Measurements from ENCODE around the gene AGAP6.
"Not testable (repeated sequence)": the region's sequence is repeated elsewhere in the genome, so short reads cannot be mapped to it uniquely, and the experiment has no call there.

The AGAP6 gene

DNA sequence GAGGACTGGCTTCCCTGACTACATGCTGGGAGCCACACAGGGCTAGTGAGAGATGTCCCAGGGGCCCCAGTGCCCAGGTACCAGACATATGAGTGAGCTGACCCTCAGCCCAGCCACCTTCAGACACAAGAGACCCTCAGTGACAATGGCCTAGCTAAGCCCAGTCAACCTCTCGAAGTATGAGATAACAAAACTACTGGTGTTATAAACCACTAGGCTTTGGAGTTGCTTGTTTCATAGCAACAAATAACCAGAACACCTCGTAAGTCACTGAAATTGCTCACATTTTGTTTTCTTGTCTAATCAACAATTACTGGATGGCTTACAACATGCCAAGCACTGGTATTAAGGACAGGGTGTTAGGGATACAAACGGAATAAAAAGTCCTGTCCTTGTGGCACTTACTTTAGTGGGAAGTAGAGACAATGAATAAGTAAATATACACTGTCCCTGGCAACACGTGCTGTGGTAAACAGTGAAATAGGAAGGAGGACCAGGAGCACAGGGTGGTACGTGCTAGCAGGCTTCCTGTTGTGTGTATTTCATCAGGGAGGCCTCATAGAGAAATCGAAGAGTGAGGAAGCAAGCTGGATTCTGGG lies 64.7 kb downstream of the AGAP6 start:
- not testable (repeated sequence) for H3K27ac ChIP-seq (ENCODE audit: insufficient read depth, low read length, poor library complexity, severe bottlenecking); H3K27me3 ChIP-seq (replicated peaks; ENCODE audit: control insufficient read depth, insufficient read depth, low read length, poor library complexity, severe bottlenecking); H3K4me1 ChIP-seq (ENCODE audit: control insufficient read depth, insufficient read depth, low read length, poor library complexity, severe bottlenecking); H3K36me3 ChIP-seq (ENCODE audit: control insufficient read depth, insufficient read depth, low read length); DNase-seq; H3K9me3 ChIP-seq (ENCODE audit: control insufficient read depth, low read length); H3K4me3 ChIP-seq (ENCODE audit: insufficient read depth, low read depth, low read length, poor library complexity, severe bottlenecking)

DNA sequence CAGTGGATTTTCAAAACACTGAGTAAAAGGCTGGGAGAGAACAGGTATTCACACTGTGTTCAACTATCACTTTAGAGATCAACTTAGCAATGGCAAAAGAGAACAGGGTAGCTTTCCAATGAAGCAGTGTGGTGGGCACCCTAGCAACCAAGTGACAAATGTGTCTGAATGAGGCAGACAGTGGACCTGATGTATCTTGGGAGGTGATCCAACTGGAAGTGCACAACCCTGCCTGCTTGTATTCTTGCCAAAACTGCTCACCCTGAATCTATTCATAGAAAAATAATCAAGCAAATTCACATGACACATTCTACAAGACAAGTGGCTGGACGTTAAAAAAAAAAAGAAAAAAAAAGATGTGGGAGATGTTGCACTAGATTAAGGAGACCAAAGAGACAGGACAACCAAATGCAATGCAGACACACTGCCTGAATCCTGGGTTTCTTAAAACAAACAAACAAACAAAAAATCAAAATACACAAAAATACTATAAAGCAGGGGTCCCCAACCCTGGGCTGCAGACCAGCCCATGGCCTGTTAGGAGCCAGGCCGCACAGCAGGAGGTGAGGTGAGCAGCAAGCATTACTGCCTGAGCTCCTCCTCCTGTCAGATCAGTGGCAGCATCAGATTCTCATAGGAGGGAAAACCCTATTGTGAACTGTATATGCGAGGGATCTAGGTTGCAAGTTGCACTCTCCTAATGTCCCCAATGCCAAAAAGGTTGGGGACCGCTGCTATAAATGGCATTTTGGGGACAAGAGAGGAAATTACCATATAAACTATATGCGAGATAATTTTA lies 67.5 kb downstream of the AGAP6 start:
- H3K4me1 ChIP-seq (ENCODE audit: control insufficient read depth, insufficient read depth, low read length, poor library complexity, severe bottlenecking); H3K36me3 ChIP-seq (ENCODE audit: control insufficient read depth, insufficient read depth, low read length); DNase-seq; H3K27me3 ChIP-seq (replicated peaks; ENCODE audit: control insufficient read depth, insufficient read depth, low read length, poor library complexity, severe bottlenecking); H3K9me3 ChIP-seq (ENCODE audit: control insufficient read depth, low read length); H3K27ac ChIP-seq (ENCODE audit: insufficient read depth, low read length, poor library complexity, severe bottlenecking); H3K4me3 ChIP-seq (ENCODE audit: insufficient read depth, low read depth, low read length, poor library complexity, severe bottlenecking): not testable (repeated sequence)

DNA sequence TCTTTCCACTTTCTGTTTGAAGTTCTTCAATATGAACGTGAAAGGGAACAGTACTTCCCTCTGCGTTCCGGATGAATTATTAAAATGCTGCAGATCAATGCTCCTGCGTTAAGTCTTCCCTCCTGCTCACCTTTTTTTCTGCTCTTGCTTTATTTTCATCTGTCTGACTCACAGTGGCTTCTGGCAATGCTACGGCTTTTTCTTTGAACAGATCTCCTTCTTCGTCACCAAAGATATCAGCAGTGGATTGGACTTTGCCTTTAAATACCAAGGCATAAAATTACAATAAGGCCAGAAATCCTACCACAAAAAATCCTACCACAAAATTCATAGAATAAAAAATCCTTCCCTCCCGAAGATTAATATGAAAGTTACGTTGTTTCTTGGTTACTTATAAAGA lies 68.4 kb downstream of the AGAP6 start:
- not testable (repeated sequence) for H3K27ac ChIP-seq (ENCODE audit: insufficient read depth, low read length, poor library complexity, severe bottlenecking); DNase-seq; H3K36me3 ChIP-seq (ENCODE audit: control insufficient read depth, insufficient read depth, low read length); H3K4me3 ChIP-seq (ENCODE audit: insufficient read depth, low read depth, low read length, poor library complexity, severe bottlenecking); H3K9me3 ChIP-seq (ENCODE audit: control insufficient read depth, low read length); H3K4me1 ChIP-seq (ENCODE audit: control insufficient read depth, insufficient read depth, low read length, poor library complexity, severe bottlenecking); H3K27me3 ChIP-seq (replicated peaks; ENCODE audit: control insufficient read depth, insufficient read depth, low read length, poor library complexity, severe bottlenecking)

DNA sequence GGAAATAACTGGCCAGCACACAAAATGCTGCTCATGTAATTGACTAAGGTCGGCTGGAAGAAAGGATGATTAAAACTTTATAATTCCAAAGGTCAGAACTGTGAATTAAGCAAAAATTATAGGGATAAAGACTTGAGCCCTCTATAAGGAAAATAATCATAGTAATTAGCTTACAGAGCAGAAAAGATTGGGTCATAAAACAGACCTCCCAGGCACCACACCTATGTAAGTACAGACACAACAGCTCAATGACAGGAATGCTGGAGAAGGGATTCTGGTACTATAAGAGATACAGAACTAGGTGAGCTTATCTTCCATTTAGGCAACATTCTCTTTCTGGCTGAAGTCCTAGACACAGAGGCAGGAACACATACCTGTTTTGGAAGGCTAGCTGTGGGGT lies 70.5 kb downstream of the AGAP6 start:
- DNase-seq; H3K9me3 ChIP-seq (ENCODE audit: control insufficient read depth, low read length); H3K27me3 ChIP-seq (replicated peaks; ENCODE audit: control insufficient read depth, insufficient read depth, low read length, poor library complexity, severe bottlenecking); H3K4me3 ChIP-seq (ENCODE audit: insufficient read depth, low read depth, low read length, poor library complexity, severe bottlenecking); H3K36me3 ChIP-seq (ENCODE audit: control insufficient read depth, insufficient read depth, low read length); H3K27ac ChIP-seq (ENCODE audit: insufficient read depth, low read length, poor library complexity, severe bottlenecking); H3K4me1 ChIP-seq (ENCODE audit: control insufficient read depth, insufficient read depth, low read length, poor library complexity, severe bottlenecking): not testable (repeated sequence)

DNA sequence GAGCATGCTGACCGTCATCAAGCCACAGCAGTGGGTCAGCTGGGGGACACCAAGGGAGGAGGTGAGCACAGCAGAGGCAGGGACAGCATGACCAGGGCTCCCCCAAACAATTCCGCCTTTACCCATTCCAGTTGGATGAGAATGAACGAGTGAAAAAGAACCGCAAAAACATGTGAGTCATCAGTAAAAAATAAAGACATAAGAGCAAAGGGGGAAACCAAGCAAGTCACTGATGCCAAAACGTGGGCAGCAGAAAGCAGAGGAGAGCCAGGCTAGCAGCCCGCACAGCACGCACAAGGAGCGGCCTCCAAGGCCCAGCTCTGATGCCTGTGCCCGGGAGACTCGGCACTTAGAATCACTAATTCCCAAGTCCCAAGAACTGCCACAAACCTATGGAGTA lies 71.7 kb downstream of the AGAP6 start:
- not testable (repeated sequence) for H3K27me3 ChIP-seq (replicated peaks; ENCODE audit: control insufficient read depth, insufficient read depth, low read length, poor library complexity, severe bottlenecking); H3K36me3 ChIP-seq (ENCODE audit: control insufficient read depth, insufficient read depth, low read length); H3K27ac ChIP-seq (ENCODE audit: insufficient read depth, low read length, poor library complexity, severe bottlenecking); H3K4me1 ChIP-seq (ENCODE audit: control insufficient read depth, insufficient read depth, low read length, poor library complexity, severe bottlenecking); DNase-seq; H3K4me3 ChIP-seq (ENCODE audit: insufficient read depth, low read depth, low read length, poor library complexity, severe bottlenecking); H3K9me3 ChIP-seq (ENCODE audit: control insufficient read depth, low read length)
